CD8-positive, alpha-beta memory T cell (primary cell): ENCODE results near the gene PSTPIP2. TPM values are rescaled to one million over a fixed set of nuclear protein-coding genes. Genes with fewer than 3 reads are reported as not detected.
A peak's percentile ranks its signal among the peaks of the same experiment; 100 is the strongest.

ENCODE experiments used
- CTCF ChIA-PET: fragments of 350-600 bp; sonication (Branson Sonifier 250); formaldehyde crosslinking; loops from one replicate; lab custom pipeline; 2021; ENCODE audit warnings: antibody characterized with exemption; lab: Charles Lee
- POLR2A ChIA-PET: fragments of 350-600 bp; sonication (Branson Sonifier 250); formaldehyde crosslinking; loops from one replicate; lab custom pipeline; 2021; ENCODE audit warnings: antibody characterized with exemption; lab: Charles Lee
- DNase-seq, 5 donors: peaks; one replicate each; pipeline versions ENCODE4 v3.0.0 to v3.0.0-alpha.2; 2020 to 2022; ENCODE audit warnings: mixed read lengths in 1 of 5
- H3K27ac ChIP-seq: one replicate; pipeline ENCODE4 v1.7.0; 2013; ENCODE audit warnings: low read depth, mild to moderate bottlenecking, low read length, moderate library complexity
- H3K27me3 ChIP-seq: 2 replicates; pipeline ENCODE4 v1.7.0; 2013; ENCODE audit warnings: low read length, mild to moderate bottlenecking; ENCODE audit not compliant: insufficient read depth, poor library complexity, severe bottlenecking
- H3K36me3 ChIP-seq: 2 replicates; pipeline ENCODE4 v1.7.0; 2013; ENCODE audit warnings: mild to moderate bottlenecking, low read length, moderate library complexity; ENCODE audit not compliant: insufficient read depth
- H3K4me1 ChIP-seq: 2 replicates; pipeline ENCODE4 v1.7.0; 2013; ENCODE audit warnings: mild to moderate bottlenecking, low read length, moderate library complexity; ENCODE audit not compliant: insufficient read depth
- H3K4me3 ChIP-seq: 2 replicates; pipeline ENCODE4 v1.7.0; 2013; ENCODE audit warnings: mild to moderate bottlenecking, low read length
- H3K9me3 ChIP-seq: 2 replicates; pipeline ENCODE4 v1.7.0; 2013; ENCODE audit warnings: mild to moderate bottlenecking, low read length
- H3K27ac Mint-ChIP-seq, 8 donors: one replicate each; pipeline ENCODE4 v1.8.0; 2020 to 2021; ENCODE audit warnings: mixed read lengths in 8 of 8, mild to moderate bottlenecking in 6 of 8, inconsistent platforms in 3 of 8, moderate library complexity in 3 of 8
- H3K27me3 Mint-ChIP-seq, 2 donors: one replicate each; pipeline ENCODE4 v1.8.0; 2020 to 2021; ENCODE audit warnings: mixed read lengths in 2 of 2, mild to moderate bottlenecking in 1 of 2, moderate library complexity in 1 of 2
- H3K36me3 Mint-ChIP-seq, 3 donors: one replicate each; pipeline ENCODE4 v1.8.0; 2020 to 2021; ENCODE audit warnings: mixed read lengths in 3 of 3, inconsistent platforms in 1 of 3, mild to moderate bottlenecking in 1 of 3
- H3K4me1 Mint-ChIP-seq, 3 donors: one replicate each; pipeline ENCODE4 v1.8.0; 2020 to 2021; ENCODE audit warnings: mixed read lengths in 3 of 3, inconsistent platforms in 1 of 3, mild to moderate bottlenecking in 1 of 3
- H3K4me3 Mint-ChIP-seq, 7 donors: one replicate each; pipeline ENCODE4 v1.8.0; 2020 to 2021; ENCODE audit warnings: mixed read lengths in 7 of 7, mild to moderate bottlenecking in 6 of 7, moderate library complexity in 4 of 7, inconsistent platforms in 2 of 7
- H3K9me3 Mint-ChIP-seq, 5 donors: one replicate each; pipeline ENCODE4 v1.8.0; 2020 to 2022; ENCODE audit warnings: mixed read lengths in 5 of 5, mild to moderate bottlenecking in 3 of 5, moderate library complexity in 2 of 5, inconsistent platforms in 1 of 5
- polyA plus RNA-seq: library from polyadenylated mRNA; unstranded; fragments of 300-500 nt; fragmentation: Illumina TruSeq; gene quantifications from one replicate; pipeline ENCODE4 v1.2.3, GENCODE V29; 2021
- total RNA-seq, 2 experiments: library from RNA; stranded (reverse); gene quantifications; one replicate each; pipeline ENCODE4 v1.2.3, GENCODE V29; 2021

Gene PSTPIP2
- total and polyA plus RNA-seq, 3 experiments from 2014 or later, result 11.0 to 25.3 (median 24.9) TPM

- ChIA-PET POLR2A (no interaction called here), CTCF (no interaction called here)
- no peak overlapping the region for H3K27ac Mint-ChIP-seq
- H3K4me3 Mint-ChIP-seq, result no peak overlapping the region
- H3K27me3 Mint-ChIP-seq, result peaks cover 0 to 4% of the 10 kb centered on the region in 2 donors
- H3K9me3 Mint-ChIP-seq, result no peaks in the 10 kb centered on the region
- Histone ChIP-seq H3K27me3 (no peaks in the 10 kb centered on the region), H3K27ac (no peak overlapping the region), H3K4me3 (no peak overlapping the region), H3K9me3 (no peaks in the 10 kb centered on the region), H3K4me1 (peaks cover 5% of the 10 kb centered on the region), H3K36me3 (no peaks in the 10 kb centered on the region)
- no peak for DNase-seq
- H3K4me1 Mint-ChIP-seq, result peaks cover 7 to 12% (median 11%) of the 10 kb centered on the region in 3 donors
- H3K36me3 Mint-ChIP-seq, result peaks cover 0 to 3% (median 3%) of the 10 kb centered on the region in 3 donors
These were observed 40.3 kb downstream of the PSTPIP2 start for GRCh38 chr18:46031741-46032140.

- Mint-ChIP-seq H3K9me3 (no peaks in the 10 kb centered on the region), H3K36me3 (peaks cover 0 to 4% (median 3%) of the 10 kb centered on the region in 3 donors), H3K27ac (peak overlapping the region in 5 of 8 donors; percentile 73 to 86 (median 82)), H3K4me1 (peaks cover 7 to 12% (median 11%) of the 10 kb centered on the region in 3 donors), H3K27me3 (peaks cover 0 to 12% of the 10 kb centered on the region in 2 donors), H3K4me3 (peak overlapping the region; percentile 92 to 96 (median 94))
- CTCF ChIA-PET, result interaction anchor here (2.1 kb wide), 1 partner anchor 45 kb away, joined by 5 read pairs; no protein-coding TSS in a partner anchor
- H3K4me3 ChIP-seq, result peak overlapping the region; percentile 81
- POLR2A ChIA-PET, result no interaction called here
- no peaks in the 10 kb centered on the region for H3K36me3 ChIP-seq
- no peak overlapping the region for H3K27ac ChIP-seq
- no peaks in the 10 kb centered on the region for H3K9me3 ChIP-seq
- peaks cover 5% of the 10 kb centered on the region for H3K4me1 ChIP-seq
- DNase-seq, result no peak
- H3K27me3 ChIP-seq, result no peaks in the 10 kb centered on the region
These were observed 43.5 kb downstream of the PSTPIP2 start for GRCh38 chr18:46028536-46028891.

GRCh38 chr18:46019936-46020335 lies 52.1 kb downstream of the PSTPIP2 start:
- peaks cover 1 to 14% (median 6%) of the 10 kb centered on the region in 3 donors for H3K36me3 Mint-ChIP-seq
- no peaks in the 10 kb centered on the region for H3K9me3 ChIP-seq
- no peaks in the 10 kb centered on the region for H3K9me3 Mint-ChIP-seq
- no peaks in the 10 kb centered on the region for H3K27me3 ChIP-seq
- peaks cover 0 to 4% of the 10 kb centered on the region in 2 donors for H3K27me3 Mint-ChIP-seq
- H3K36me3 ChIP-seq, result no peaks in the 10 kb centered on the region
- no peak overlapping the region for H3K4me3 ChIP-seq
- H3K27ac ChIP-seq, result no peak overlapping the region
- H3K4me1 Mint-ChIP-seq, result no peaks in the 10 kb centered on the region
- POLR2A ChIA-PET, result interaction anchor here (0.6 kb wide), 1 partner anchor 51 kb away, joined by 4 read pairs; no protein-coding TSS in a partner anchor
- no peak for DNase-seq
- no peak overlapping the region for H3K4me3 Mint-ChIP-seq
- H3K27ac Mint-ChIP-seq, result peak overlapping the region in 1 of 8 donors; percentile 19
- H3K4me1 ChIP-seq, result no peaks in the 10 kb centered on the region
- CTCF ChIA-PET, result interaction anchor here (1.0 kb wide), 1 partner anchor 13 kb away, joined by 3 read pairs; no protein-coding TSS in a partner anchor

- Histone ChIP-seq H3K36me3 (no peaks in the 10 kb centered on the region), H3K4me1 (no peaks in the 10 kb centered on the region), H3K27me3 (no peaks in the 10 kb centered on the region), H3K9me3 (no peaks in the 10 kb centered on the region), H3K27ac (no peak overlapping the region), H3K4me3 (no peak overlapping the region)
- Mint-ChIP-seq H3K27me3 (no peaks in the 10 kb centered on the region), H3K9me3 (no peaks in the 10 kb centered on the region), H3K4me1 (peaks cover 2 to 6% (median 5%) of the 10 kb centered on the region in 3 donors), H3K4me3 (no peak overlapping the region), H3K27ac (peak overlapping the region in 1 of 8 donors; percentile 4), H3K36me3 (peaks cover 9 to 23% (median 22%) of the 10 kb centered on the region in 3 donors)
- DNase-seq, result no peak
- POLR2A ChIA-PET, result no interaction called here
- CTCF ChIA-PET, result no interaction called here
These were observed 58.4 kb downstream of the PSTPIP2 start for GRCh38 chr18:46013484-46014189.

- ChIA-PET POLR2A (no interaction called here), CTCF (interaction anchor here (1.1 kb wide), 1 partner anchor 63 kb away, joined by 3 read pairs; no protein-coding TSS in a partner anchor)
- no peak overlapping the region for H3K4me3 Mint-ChIP-seq
- H3K4me1 Mint-ChIP-seq, result peaks cover 2 to 6% (median 5%) of the 10 kb centered on the region in 3 donors
- Histone ChIP-seq H3K4me3 (no peak overlapping the region), H3K36me3 (no peaks in the 10 kb centered on the region), H3K4me1 (no peaks in the 10 kb centered on the region), H3K9me3 (no peaks in the 10 kb centered on the region), H3K27me3 (no peaks in the 10 kb centered on the region), H3K27ac (no peak overlapping the region)
- peaks cover 9 to 23% (median 14%) of the 10 kb centered on the region in 3 donors for H3K36me3 Mint-ChIP-seq
- no peak overlapping the region for H3K27ac Mint-ChIP-seq
- H3K27me3 Mint-ChIP-seq, result no peaks in the 10 kb centered on the region
- DNase-seq, result no peak
- H3K9me3 Mint-ChIP-seq, result no peaks in the 10 kb centered on the region
These were observed 61.4 kb downstream of the PSTPIP2 start for GRCh38 chr18:46010676-46011075.

- ChIA-PET CTCF (interaction anchor here (1.1 kb wide), 1 partner anchor 63 kb away, joined by 3 read pairs; no protein-coding TSS in a partner anchor), POLR2A (no interaction called here)
- Histone ChIP-seq H3K27ac (no peak overlapping the region), H3K4me3 (no peak overlapping the region), H3K27me3 (no peaks in the 10 kb centered on the region), H3K9me3 (no peaks in the 10 kb centered on the region), H3K36me3 (no peaks in the 10 kb centered on the region), H3K4me1 (no peaks in the 10 kb centered on the region)
- Mint-ChIP-seq H3K27me3 (no peaks in the 10 kb centered on the region), H3K4me3 (no peak overlapping the region), H3K36me3 (peaks cover 9 to 22% (median 14%) of the 10 kb centered on the region in 3 donors), H3K9me3 (no peaks in the 10 kb centered on the region), H3K27ac (no peak overlapping the region), H3K4me1 (peaks cover 2 to 6% (median 5%) of the 10 kb centered on the region in 3 donors)
- no peak for DNase-seq
These were observed 62.0 kb downstream of the PSTPIP2 start for GRCh38 chr18:46010050-46010449.

GRCh38 chr18:46009125-46009840 lies 62.8 kb downstream of the PSTPIP2 start:
- H3K4me3 ChIP-seq, result no peak overlapping the region
- no peaks in the 10 kb centered on the region for H3K9me3 ChIP-seq
- H3K4me1 Mint-ChIP-seq, result peaks cover 2 to 6% (median 5%) of the 10 kb centered on the region in 3 donors
- peaks cover 7 to 19% (median 14%) of the 10 kb centered on the region in 3 donors for H3K36me3 Mint-ChIP-seq
- no peak overlapping the region for H3K4me3 Mint-ChIP-seq
- DNase-seq, result no peak
- no peaks in the 10 kb centered on the region for H3K36me3 ChIP-seq
- H3K4me1 ChIP-seq, result no peaks in the 10 kb centered on the region
- no peaks in the 10 kb centered on the region for H3K27me3 Mint-ChIP-seq
- H3K27me3 ChIP-seq, result no peaks in the 10 kb centered on the region
- H3K9me3 Mint-ChIP-seq, result no peaks in the 10 kb centered on the region
- POLR2A ChIA-PET, result interaction anchor here (0.6 kb wide), 1 partner anchor 9 kb away, joined by 3 read pairs; no protein-coding TSS in a partner anchor
- CTCF ChIA-PET, result no interaction called here
- peak overlapping the region in 1 of 8 donors; percentile 32 for H3K27ac Mint-ChIP-seq
- H3K27ac ChIP-seq, result no peak overlapping the region

GRCh38 chr18:46008531-46008930 lies 63.5 kb downstream of the PSTPIP2 start:
- Histone ChIP-seq H3K4me1 (no peaks in the 10 kb centered on the region), H3K4me3 (no peak overlapping the region), H3K36me3 (no peaks in the 10 kb centered on the region), H3K9me3 (no peaks in the 10 kb centered on the region), H3K27ac (no peak overlapping the region), H3K27me3 (no peaks in the 10 kb centered on the region)
- POLR2A ChIA-PET, result no interaction called here
- no peaks in the 10 kb centered on the region for H3K9me3 Mint-ChIP-seq
- CTCF ChIA-PET, result no interaction called here
- H3K4me1 Mint-ChIP-seq, result peaks cover 1 to 3% (median 3%) of the 10 kb centered on the region in 3 donors
- H3K27ac Mint-ChIP-seq, result no peak overlapping the region
- H3K36me3 Mint-ChIP-seq, result peaks cover 7 to 19% (median 14%) of the 10 kb centered on the region in 3 donors
- DNase-seq, result no peak
- H3K27me3 Mint-ChIP-seq, result no peaks in the 10 kb centered on the region
- H3K4me3 Mint-ChIP-seq, result no peak overlapping the region
